ENCODE results near the gene LEF1. TPM values are rescaled to one million over a fixed set of nuclear protein-coding genes. Genes with fewer than 3 reads are reported as not detected.

Gene LEF1
- total RNA-seq, 2 experiments from 2014 or later = 67.4 to 68.2 TPM

DNA sequence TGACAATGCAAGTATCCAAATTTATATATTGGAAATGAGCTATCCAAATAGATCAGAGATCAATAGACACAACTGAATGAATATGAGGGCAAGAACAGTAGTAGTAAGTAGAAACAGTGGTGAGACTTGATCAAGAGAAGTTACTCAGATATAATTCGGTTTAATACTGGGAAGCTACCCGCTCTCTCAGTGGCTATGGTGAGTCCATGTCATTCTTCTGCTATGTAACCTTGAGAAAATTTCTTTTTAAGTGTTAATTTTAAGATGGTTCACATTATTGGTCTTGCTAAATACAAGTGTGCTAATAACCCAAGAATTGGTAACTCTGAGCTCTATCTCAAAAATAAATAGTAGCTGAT, 53.6 kb downstream of the LEF1 start:
- H3K4me3 Mint-ChIP-seq = no peak overlapping the region
- H3K36me3 Mint-ChIP-seq (ENCODE audit: low read depth) = peaks cover 14% of the 10 kb centered on the region
- peaks cover 88% of the 10 kb centered on the region for H3K4me1 Mint-ChIP-seq
- no peak for DNase-seq
- no peaks in the 10 kb centered on the region for H3K9me3 Mint-ChIP-seq
- CTCF ChIA-PET = interaction anchor here (1.1 to 1.8 kb wide), 3 partner anchors 16 to 458 kb away, joined by 3 to 6 read pairs (median 3); no protein-coding TSS in a partner anchor
- no peak overlapping the region for H3K27ac Mint-ChIP-seq
- POLR2A ChIA-PET = interaction anchor here (1.0 to 6.8 kb wide), 7 partner anchors 18 to 58 kb away, joined by 3 to 38 read pairs (median 4); partner anchors contain the start of gene LEF1
- peaks cover 12% of the 10 kb centered on the region for H3K27me3 Mint-ChIP-seq

DNA sequence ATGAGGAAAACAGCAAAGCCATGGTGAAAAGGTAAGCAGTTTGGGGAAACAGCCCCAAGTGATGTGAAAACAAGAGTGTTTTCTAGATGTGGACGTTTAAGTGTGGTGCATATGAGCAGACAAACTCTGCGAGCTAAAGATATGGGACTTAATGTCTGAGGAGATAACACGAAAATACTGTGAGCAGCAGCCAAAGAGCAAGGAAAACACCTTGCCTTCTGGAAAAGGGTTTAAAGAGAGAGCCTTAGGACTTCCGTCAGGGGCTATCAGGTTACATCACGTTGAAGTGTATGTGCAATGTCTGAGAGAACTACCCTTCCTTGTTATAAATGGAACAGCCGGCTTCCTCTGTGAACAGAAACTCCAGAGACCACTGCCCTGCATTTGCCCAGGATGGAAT, 54.2 kb downstream of the LEF1 start:
- peaks cover 93% of the 10 kb centered on the region for H3K4me1 Mint-ChIP-seq
- peaks cover 18% of the 10 kb centered on the region for H3K27me3 Mint-ChIP-seq
- peaks cover 20% of the 10 kb centered on the region for H3K36me3 Mint-ChIP-seq (ENCODE audit: low read depth)
- POLR2A ChIA-PET = interaction anchor here (1.4 to 6.8 kb wide), 2 partner anchors 49 to 53 kb away, joined by 4 to 38 read pairs; partner anchors contain the start of gene LEF1
- no peaks in the 10 kb centered on the region for H3K9me3 Mint-ChIP-seq
- H3K4me3 Mint-ChIP-seq = no peak overlapping the region
- peak overlapping the region; percentile 41 for H3K27ac Mint-ChIP-seq
- CTCF ChIA-PET = interaction anchor here (1.4 kb wide), 1 partner anchor 17 kb away, joined by 4 read pairs; no protein-coding TSS in a partner anchor
- no peak for DNase-seq

DNA sequence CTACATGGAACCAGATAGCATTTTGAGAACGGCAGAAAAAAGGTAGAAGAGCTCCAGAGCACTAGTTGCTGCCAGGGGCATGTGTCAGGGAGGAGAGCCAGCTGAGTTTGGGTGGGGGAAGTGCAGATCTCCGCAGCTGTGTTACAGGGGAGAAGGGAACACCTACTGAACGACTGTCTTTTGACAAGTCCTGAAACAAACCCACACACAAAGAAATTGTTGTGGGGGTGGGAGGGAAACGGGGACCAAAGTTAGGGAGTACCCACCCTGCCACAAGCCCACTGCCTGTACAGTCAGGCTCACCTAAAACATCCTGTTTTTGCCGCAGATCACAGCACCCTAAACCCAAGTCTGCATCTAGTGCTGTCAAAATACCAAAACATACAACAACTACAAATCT, 55.5 kb downstream of the LEF1 start:
- peak overlapping the region; percentile 23 for H3K4me3 Mint-ChIP-seq
- peaks cover 92% of the 10 kb centered on the region for H3K4me1 Mint-ChIP-seq
- H3K27ac Mint-ChIP-seq = peak overlapping the region; percentile 83
- POLR2A ChIA-PET = interaction anchor here (0.7 to 2.8 kb wide), 6 partner anchors 11 to 507 kb away, joined by 3 to 9 read pairs (median 4); partner anchors contain the start of gene RPL34
- DNase-seq = peak; percentile 53
- CTCF ChIA-PET = interaction anchor here (1.0 to 1.4 kb wide), 3 partner anchors 18 to 55 kb away, joined by 3 to 4 read pairs (median 3); partner anchors contain the start of gene LEF1
- H3K36me3 Mint-ChIP-seq (ENCODE audit: low read depth) = peaks cover 22% of the 10 kb centered on the region
- H3K27me3 Mint-ChIP-seq = peaks cover 21% of the 10 kb centered on the region
- no peaks in the 10 kb centered on the region for H3K9me3 Mint-ChIP-seq

DNA sequence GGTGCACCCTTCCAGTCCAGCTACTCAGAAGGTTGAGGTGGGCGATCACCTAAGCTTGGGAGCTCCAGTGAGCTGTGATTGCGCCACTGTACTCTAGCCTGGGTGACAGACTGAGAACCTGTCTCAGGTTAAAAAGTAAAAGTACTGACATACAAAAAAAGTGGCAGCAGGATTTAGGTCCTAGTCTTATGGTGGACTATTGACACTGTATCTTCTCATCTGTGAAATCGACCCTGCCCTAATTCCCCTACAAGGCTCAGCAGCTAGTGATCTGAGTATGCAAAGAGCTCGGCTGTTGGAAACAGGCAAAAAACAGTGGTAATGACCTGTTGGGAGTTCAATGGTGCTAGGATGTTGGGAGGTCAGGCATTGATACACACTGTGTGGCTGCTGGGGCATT, 57.0 kb downstream of the LEF1 start:
- ChIA-PET POLR2A (interaction anchor here (1.7 to 2.8 kb wide), 2 partner anchors 49 to 509 kb away, joined by 8 to 9 read pairs; partner anchors contain the start of gene RPL34), CTCF (interaction anchor here (0.8 kb wide), 1 partner anchor 93 kb away, joined by 3 read pairs; no protein-coding TSS in a partner anchor)
- no peak overlapping the region for H3K27ac Mint-ChIP-seq
- H3K9me3 Mint-ChIP-seq = no peaks in the 10 kb centered on the region
- DNase-seq = no peak
- H3K27me3 Mint-ChIP-seq = peaks cover 25% of the 10 kb centered on the region
- peaks cover 26% of the 10 kb centered on the region for H3K36me3 Mint-ChIP-seq (ENCODE audit: low read depth)
- H3K4me1 Mint-ChIP-seq = peaks cover 91% of the 10 kb centered on the region
- H3K4me3 Mint-ChIP-seq = no peak overlapping the region

DNA sequence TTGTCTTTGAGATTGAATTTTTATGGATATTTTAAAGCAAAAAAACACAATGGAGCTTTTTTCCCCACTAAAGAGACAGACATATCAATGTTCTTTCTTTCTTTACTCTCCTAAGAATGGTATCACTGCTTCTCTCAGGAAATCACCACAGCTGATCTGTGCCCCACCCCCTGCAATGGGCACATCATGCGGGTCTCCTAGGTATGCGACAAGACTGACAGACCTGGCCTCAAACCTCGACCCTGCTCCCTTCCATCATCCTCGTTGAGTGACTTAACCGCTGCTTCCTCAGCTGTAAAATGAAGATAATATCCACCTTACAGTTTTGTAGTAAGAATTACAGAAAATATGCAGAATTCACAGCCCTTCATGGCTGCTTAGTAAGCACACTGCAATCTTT, 58.3 kb downstream of the LEF1 start:
- DNase-seq = no peak
- peaks cover 31% of the 10 kb centered on the region for H3K36me3 Mint-ChIP-seq (ENCODE audit: low read depth)
- POLR2A ChIA-PET = no interaction called here
- H3K27me3 Mint-ChIP-seq = peaks cover 32% of the 10 kb centered on the region
- H3K4me1 Mint-ChIP-seq = peaks cover 86% of the 10 kb centered on the region
- H3K4me3 Mint-ChIP-seq = no peak overlapping the region
- CTCF ChIA-PET = no interaction called here
- no peaks in the 10 kb centered on the region for H3K9me3 Mint-ChIP-seq
- H3K27ac Mint-ChIP-seq = no peak overlapping the region

DNA sequence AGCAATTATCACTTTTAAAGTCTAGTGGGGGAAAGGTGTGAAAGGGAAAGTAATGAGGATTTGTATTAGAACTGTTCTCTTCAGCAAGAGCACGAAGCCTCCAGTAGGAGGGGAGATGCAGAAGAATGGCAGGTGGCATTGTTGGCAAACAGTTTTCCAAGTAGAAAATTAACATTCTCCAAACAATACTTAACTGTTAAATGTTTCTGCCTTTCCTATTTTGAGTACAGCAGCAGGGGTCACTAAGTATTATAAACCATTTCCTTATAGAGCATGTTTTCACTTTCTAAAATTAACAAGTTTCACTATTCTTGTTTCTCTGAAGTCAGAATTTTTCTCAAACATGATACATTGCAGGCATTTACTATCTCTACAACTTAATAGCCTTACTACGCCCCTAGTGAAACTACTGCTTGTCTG, 58.7 kb downstream of the LEF1 start:
- peaks cover 32% of the 10 kb centered on the region for H3K27me3 Mint-ChIP-seq
- no peak overlapping the region for H3K4me3 Mint-ChIP-seq
- peaks cover 29% of the 10 kb centered on the region for H3K36me3 Mint-ChIP-seq (ENCODE audit: low read depth)
- ChIA-PET POLR2A (no interaction called here), CTCF (no interaction called here)
- peaks cover 82% of the 10 kb centered on the region for H3K4me1 Mint-ChIP-seq
- DNase-seq = no peak
- no peak overlapping the region for H3K27ac Mint-ChIP-seq
- no peaks in the 10 kb centered on the region for H3K9me3 Mint-ChIP-seq

DNA sequence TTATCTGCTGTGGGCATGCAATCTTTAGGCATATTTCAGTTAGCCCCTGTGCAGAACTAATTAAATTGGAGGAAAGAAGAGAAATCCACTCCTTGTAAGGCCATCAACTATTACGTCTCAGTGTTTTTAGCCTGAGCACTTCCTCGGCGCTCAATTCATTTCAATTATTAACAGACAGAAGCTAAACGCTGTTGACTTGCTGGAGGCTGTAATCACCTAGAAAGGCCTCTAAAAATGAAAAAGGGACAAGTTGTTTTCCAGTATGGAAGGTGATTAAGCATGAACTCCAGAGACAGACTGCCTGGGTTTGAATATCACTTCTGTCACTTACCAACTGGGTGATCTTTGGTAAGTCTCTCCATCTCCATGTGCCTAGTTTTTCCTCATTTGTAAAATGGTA, 59.6 kb downstream of the LEF1 start:
- ChIA-PET POLR2A (interaction anchor here (0.6 to 2.9 kb wide), 8 partner anchors 8 to 517 kb away, joined by 3 to 33 read pairs (median 4); no protein-coding TSS in a partner anchor), CTCF (no interaction called here)
- no peak for DNase-seq
- Mint-ChIP-seq H3K4me1 (peaks cover 73% of the 10 kb centered on the region), H3K4me3 (no peak overlapping the region), H3K36me3 (ENCODE audit: low read depth) (peaks cover 30% of the 10 kb centered on the region), H3K27me3 (peaks cover 36% of the 10 kb centered on the region), H3K27ac (no peak overlapping the region), H3K9me3 (no peaks in the 10 kb centered on the region)

DNA sequence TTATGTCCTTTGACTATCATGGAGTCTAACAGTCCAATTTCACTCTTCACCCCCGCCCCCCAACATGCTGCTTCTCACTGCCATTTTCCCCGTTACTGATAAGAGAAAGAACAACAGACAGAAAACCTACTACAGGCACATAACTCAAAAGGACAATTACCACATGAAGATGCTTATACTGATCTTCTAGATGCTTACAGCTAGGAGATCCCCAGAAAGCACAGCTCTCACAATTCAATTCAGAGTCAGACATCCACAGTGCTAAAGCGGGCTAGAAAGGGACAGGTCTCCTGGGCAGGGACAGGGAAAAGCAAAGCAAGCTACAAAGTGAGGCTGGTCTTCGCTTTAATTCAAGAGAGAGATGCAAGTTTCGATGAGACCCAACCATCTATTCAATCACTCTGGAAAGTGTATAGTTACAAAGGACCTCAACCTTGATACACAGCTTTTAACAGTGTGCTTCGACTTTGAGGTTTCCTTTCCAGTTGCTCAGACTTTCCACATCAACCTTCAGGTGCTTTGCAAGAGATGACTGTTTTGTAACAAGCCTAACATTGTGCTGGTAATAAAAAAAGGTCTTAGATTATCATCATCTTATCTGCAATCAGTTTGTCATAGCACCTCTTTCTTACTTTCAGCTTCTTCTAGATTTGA, 60.9 kb downstream of the LEF1 start:
- H3K4me1 Mint-ChIP-seq = peaks cover 61% of the 10 kb centered on the region
- POLR2A ChIA-PET = interaction anchor here (0.6 to 2.9 kb wide), 13 partner anchors 9 to 176 kb away, joined by 3 to 33 read pairs (median 6); partner anchors contain the start of gene LEF1
- H3K27me3 Mint-ChIP-seq = peaks cover 36% of the 10 kb centered on the region
- H3K4me3 Mint-ChIP-seq = peak overlapping the region; percentile 8
- CTCF ChIA-PET = interaction anchor here (1.3 to 1.4 kb wide), 2 partner anchors 13 to 44 kb away, joined by 3 to 4 read pairs; no protein-coding TSS in a partner anchor
- H3K27ac Mint-ChIP-seq = peak overlapping the region; percentile 50
- no peaks in the 10 kb centered on the region for H3K9me3 Mint-ChIP-seq
- H3K36me3 Mint-ChIP-seq (ENCODE audit: low read depth) = peaks cover 36% of the 10 kb centered on the region
- peak; percentile 52 for DNase-seq

DNA sequence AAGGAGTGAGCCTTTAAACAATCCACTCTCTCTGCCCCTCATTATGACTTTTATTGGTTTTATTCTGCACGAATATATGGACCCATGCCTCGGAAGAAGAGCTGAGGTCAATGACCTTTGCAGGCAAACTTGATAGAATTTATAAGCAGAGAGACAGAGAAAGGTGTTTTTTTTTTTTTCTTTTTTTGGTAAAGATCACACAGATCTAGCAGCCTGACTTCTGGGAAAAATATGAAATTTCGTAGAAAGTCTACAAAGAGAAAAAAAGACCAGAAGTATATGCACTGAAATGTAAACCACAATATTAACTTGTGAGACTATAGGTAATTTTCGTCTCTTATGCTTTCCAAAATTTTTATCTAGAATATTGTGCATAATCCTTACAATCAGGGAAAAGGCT, 61.6 kb downstream of the LEF1 start:
- Mint-ChIP-seq H3K4me3 (no peak overlapping the region), H3K36me3 (ENCODE audit: low read depth) (peaks cover 36% of the 10 kb centered on the region)

DNA sequence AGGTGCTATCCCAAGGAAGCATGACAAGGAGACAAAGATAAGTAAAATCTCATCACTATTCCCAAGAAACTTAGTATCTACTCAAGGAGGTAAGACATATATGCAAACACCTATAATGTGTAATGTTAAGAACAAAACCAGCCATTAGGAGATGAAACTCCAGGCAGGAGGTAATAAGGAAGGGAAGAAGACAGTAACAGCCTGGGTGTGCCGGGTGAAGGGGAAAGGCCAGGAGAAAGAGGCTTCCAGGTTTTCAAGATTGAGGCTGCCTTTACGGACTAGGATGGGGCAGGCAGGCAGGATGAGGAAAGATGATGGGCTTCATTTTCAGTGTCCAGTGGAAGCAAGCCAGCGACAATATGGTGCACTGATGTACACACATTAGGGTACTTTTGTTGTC, 62.5 kb downstream of the LEF1 start:
- POLR2A ChIA-PET = interaction anchor here (1.7 kb wide), 1 partner anchor 10 kb away, joined by 4 read pairs; no protein-coding TSS in a partner anchor
- H3K4me3 Mint-ChIP-seq = no peak overlapping the region

More for the DNA sequence above, 61.6 kb downstream of the LEF1 start:
- Mint-ChIP-seq H3K9me3 (no peaks in the 10 kb centered on the region), H3K27me3 (peaks cover 36% of the 10 kb centered on the region), H3K27ac (no peak overlapping the region), H3K4me1 (peaks cover 55% of the 10 kb centered on the region)
- ChIA-PET POLR2A (interaction anchor here (1.0 to 2.9 kb wide), 7 partner anchors 10 to 88 kb away, joined by 3 to 33 read pairs (median 8); partner anchors contain the start of gene LEF1), CTCF (interaction anchor here (0.7 to 1.4 kb wide), 3 partner anchors 12 to 199 kb away, joined by 3 to 4 read pairs (median 3); no protein-coding TSS in a partner anchor)
- no peak for DNase-seq

DNA sequence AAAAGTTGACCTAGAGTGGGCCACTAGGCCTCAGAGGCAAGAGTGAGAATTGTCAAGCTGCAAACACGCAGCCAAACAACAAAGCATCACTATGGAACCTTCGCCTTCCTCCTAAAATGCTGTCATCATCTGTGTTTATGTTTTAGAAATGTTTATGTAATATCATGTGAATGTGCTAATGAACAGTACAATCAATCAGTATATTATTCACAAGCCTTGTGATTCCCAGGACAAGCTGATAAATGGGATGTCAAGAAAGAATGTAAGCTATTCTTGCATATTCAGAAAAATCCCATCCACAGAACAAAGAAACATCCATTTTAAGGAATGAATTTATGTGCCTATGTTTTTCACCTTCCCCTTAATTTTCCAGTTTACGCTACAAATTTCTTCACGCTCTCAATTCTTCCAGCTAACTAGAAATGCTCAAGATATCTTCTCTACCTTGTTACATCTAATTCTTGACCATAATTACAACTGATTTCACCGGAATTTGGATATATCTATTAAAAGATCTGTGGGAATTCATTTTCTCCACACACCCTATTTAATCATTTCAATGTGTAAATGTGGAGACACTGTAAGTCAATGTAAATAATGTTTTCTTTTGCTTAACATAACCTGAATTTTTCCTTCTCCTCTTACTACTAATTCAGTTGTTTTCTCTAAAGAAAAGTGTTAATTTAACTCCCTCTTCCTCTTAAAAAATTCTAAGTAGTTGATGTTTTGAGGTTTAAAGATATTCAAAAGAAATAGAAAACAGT, 65.5 kb downstream of the LEF1 start:
- Mint-ChIP-seq H3K27me3 (peaks cover 15% of the 10 kb centered on the region), H3K9me3 (no peaks in the 10 kb centered on the region), H3K36me3 (ENCODE audit: low read depth) (peaks cover 32% of the 10 kb centered on the region), H3K27ac (no peak overlapping the region), H3K4me3 (no peak overlapping the region), H3K4me1 (peaks cover 31% of the 10 kb centered on the region)
- POLR2A ChIA-PET = no interaction called here
- CTCF ChIA-PET = no interaction called here
- DNase-seq = no peak

More for the DNA sequence above, 62.5 kb downstream of the LEF1 start:
- peaks cover 36% of the 10 kb centered on the region for H3K36me3 Mint-ChIP-seq (ENCODE audit: low read depth)
- H3K4me1 Mint-ChIP-seq = peaks cover 52% of the 10 kb centered on the region
- no peak for DNase-seq
- no peaks in the 10 kb centered on the region for H3K9me3 Mint-ChIP-seq
- H3K27me3 Mint-ChIP-seq = peaks cover 34% of the 10 kb centered on the region
- CTCF ChIA-PET = no interaction called here
- no peak overlapping the region for H3K27ac Mint-ChIP-seq

DNA sequence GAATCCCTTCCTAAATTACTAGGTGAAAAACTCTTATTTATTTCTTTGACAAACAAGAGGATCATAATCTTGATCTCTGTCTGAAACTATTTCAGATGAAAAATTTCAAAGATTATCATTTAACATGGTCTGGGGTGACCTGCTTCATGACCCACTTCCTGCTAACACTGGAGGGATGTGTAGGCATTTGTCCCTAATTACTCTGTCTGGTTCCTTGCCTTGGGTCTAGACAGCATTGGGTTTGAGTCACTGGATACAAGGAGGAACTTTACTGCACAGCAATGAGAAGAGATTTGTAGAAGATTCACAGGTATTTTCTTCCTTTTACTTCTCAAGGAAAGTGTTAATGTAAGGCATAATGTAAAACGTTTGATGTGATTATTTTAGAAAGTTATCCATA, 67.9 kb downstream of the LEF1 start:
- no peak for DNase-seq
- Mint-ChIP-seq H3K27ac (no peak overlapping the region), H3K9me3 (no peaks in the 10 kb centered on the region), H3K27me3 (peaks cover 3% of the 10 kb centered on the region), H3K36me3 (ENCODE audit: low read depth) (peaks cover 25% of the 10 kb centered on the region), H3K4me3 (no peak overlapping the region), H3K4me1 (peaks cover 16% of the 10 kb centered on the region)
- POLR2A ChIA-PET = no interaction called here
- CTCF ChIA-PET = interaction anchor here (0.8 kb wide), 1 partner anchor 82 kb away, joined by 3 read pairs; no protein-coding TSS in a partner anchor

DNA sequence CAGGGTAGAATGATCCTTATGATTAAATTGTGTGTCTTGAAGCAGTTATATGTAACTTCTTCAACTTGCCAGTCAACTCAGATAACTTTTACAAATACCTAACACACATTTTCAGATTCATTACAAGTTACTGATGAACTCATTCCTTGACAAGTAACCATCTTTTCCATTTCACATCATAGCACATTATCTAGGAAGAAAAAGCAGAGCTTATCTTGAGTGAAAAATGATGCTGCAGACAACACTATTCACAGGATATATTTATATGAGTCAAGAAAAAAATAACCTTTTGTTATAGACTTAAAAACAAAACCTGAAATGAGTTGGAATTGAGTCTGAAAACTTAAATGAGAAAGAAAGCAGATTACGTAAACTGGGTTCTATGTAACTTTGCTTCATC, 68.9 kb downstream of the LEF1 start:
- Mint-ChIP-seq H3K27me3 (peaks cover 3% of the 10 kb centered on the region), H3K27ac (no peak overlapping the region), H3K4me1 (peaks cover 23% of the 10 kb centered on the region), H3K36me3 (ENCODE audit: low read depth) (peaks cover 25% of the 10 kb centered on the region), H3K4me3 (no peak overlapping the region), H3K9me3 (no peaks in the 10 kb centered on the region)
- POLR2A ChIA-PET = no interaction called here
- CTCF ChIA-PET = no interaction called here
- no peak for DNase-seq

Measured in activated CD4-positive, alpha-beta memory T cell treated with anti-CD3 and anti-CD28 coated beads, Interleukin-2, amount 10 ng/mL, durations not matched to agents 7 days and 5 days (primary cell).